Glomerular visceral epithelial cell (primary cell): ENCODE data around the gene SPATA2.
A peak's percentile ranks its signal among the peaks of the same experiment; 100 is the strongest.
"Not testable (repeated sequence)": the region's sequence is repeated elsewhere in the genome, so short reads cannot be mapped to it uniquely, and the experiment has no call there.

ENCODE experiments used
- DNase-seq: peaks from one replicate; pipeline ENCODE4 v3.0.0-alpha.2; 2016; ENCODE audit errors: extremely low spot score

SPATA2 gene

GRCh38 chr20:49904440-49905214 is 10.7 kb downstream of the SPATA2 start:
- DNase-seq = no peak

GRCh38 chr20:49901588-49901987 is 13.7 kb downstream of the SPATA2 start:
- DNase-seq = no peak

GRCh38 chr20:49899541-49900383 is 15.6 kb downstream of the SPATA2 start:
- DNase-seq = no peak

GRCh38 chr20:49896204-49896603 is 19.1 kb downstream of the SPATA2 start:
- no peak for DNase-seq

- not testable (repeated sequence) for DNase-seq
These were observed 19.7 kb downstream of the SPATA2 start for GRCh38 chr20:49895474-49896093.

GRCh38 chr20:49894073-49894470 is 21.3 kb downstream of the SPATA2 start:
- DNase-seq = no peak

- no peak for DNase-seq
These were observed 21.9 kb downstream of the SPATA2 start for GRCh38 chr20:49893242-49894072.

GRCh38 chr20:49892817-49893216 is 22.5 kb downstream of the SPATA2 start:
- no peak for DNase-seq

GRCh38 chr20:49892260-49892659 is 23.1 kb downstream of the SPATA2 start:
- no peak for DNase-seq

GRCh38 chr20:49891476-49892110 is 23.7 kb downstream of the SPATA2 start:
- no peak for DNase-seq

- DNase-seq = no peak
These were observed 24.6 kb downstream of the SPATA2 start for GRCh38 chr20:49890471-49891361.

GRCh38 chr20:49889935-49890333 is 25.4 kb downstream of the SPATA2 start:
- DNase-seq = no peak

- no peak for DNase-seq
These were observed 26.1 kb downstream of the SPATA2 start for GRCh38 chr20:49889001-49889934.

GRCh38 chr20:49888212-49889000 is 26.9 kb downstream of the SPATA2 start:
- DNase-seq = peak; percentile 92

- DNase-seq = peak; percentile 57
These were observed 27.8 kb downstream of the SPATA2 start for GRCh38 chr20:49887251-49888211.

- DNase-seq = no peak
These were observed 28.6 kb downstream of the SPATA2 start for GRCh38 chr20:49886571-49887213.
